Measurements from ENCODE around the gene ATP6V1B1.

ATP6V1B1 gene

GRCh38 chr2:70902067-70902442 lies 33.6 kb upstream of the ATP6V1B1 start:
- no peak for DNase-seq

DNA sequence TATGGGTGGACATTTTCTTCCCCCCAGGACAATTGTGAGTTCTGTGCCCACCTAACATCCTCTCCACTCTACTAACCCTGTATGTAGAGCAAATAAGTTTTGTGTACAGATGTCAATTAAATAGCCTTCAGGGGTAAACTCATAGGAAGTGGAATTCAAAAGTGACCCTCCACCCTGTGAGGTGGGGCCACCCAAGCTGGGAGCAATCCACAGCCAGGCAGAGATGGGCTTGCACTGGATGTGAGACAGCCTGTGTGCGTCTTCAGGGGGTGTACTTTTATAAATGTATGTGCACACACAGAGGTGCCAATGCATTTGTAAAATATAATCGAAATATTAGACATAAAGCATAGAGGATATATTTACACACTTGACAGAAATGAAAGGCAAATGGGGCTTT lies 33.1 kb upstream of the ATP6V1B1 start:
- no peak for DNase-seq

DNA sequence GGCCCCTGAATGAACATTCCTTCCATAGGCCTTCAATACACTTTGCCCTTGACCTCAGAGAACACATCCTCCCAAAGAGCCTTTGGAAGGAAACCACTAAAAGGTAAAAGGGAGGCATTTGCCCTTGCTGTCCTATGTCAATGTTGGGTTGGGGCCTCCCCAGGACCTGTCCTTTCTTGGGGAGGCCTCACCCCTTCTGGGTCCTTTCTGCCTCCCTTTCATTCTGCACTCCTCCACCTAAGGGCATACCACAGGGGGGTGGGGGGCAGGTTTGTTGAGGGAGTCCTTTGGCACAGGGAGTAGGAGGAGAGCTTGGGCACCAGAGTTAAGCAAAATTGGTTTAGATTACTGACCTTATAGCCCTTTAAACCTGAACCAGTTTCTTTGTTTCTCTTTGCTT lies 32.5 kb upstream of the ATP6V1B1 start:
- DNase-seq, result no peak

DNA sequence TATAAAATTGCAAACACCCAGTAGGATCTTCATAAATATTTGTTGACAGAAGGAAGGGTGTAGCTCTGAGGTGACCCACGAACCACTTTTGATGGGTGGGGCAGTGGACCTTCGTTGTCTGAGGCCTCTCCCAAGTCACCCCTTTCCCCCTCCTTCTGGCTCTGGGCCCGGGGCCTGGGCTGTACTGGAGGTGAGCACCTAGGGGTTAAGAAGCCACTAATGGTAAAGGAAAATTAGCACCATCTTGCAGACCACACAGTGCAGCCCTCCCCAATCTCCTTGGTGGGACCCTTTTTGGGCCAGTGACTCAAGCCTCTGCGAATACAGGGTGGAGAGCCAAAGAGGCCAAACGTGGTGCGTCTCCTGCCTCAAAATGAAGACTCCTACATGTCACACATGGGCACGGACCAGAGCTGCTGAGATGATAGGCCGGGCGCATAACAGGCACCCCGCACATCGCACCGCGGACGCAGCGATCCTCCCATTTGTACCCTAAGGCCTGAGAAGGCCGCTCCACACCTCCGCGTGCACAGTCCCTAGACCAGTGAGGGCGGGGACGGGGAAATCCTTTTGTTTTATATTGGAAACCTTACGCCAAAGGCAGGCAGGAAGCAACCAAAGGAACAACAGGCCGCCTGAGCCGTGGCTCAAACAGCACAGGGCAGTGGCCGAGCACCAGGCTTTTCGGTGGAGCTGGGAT lies 31.9 kb upstream of the ATP6V1B1 start:
- DNase-seq, result no peak

GRCh38 chr2:70904371-70905216 lies 31.1 kb upstream of the ATP6V1B1 start:
- no peak for DNase-seq

DNA sequence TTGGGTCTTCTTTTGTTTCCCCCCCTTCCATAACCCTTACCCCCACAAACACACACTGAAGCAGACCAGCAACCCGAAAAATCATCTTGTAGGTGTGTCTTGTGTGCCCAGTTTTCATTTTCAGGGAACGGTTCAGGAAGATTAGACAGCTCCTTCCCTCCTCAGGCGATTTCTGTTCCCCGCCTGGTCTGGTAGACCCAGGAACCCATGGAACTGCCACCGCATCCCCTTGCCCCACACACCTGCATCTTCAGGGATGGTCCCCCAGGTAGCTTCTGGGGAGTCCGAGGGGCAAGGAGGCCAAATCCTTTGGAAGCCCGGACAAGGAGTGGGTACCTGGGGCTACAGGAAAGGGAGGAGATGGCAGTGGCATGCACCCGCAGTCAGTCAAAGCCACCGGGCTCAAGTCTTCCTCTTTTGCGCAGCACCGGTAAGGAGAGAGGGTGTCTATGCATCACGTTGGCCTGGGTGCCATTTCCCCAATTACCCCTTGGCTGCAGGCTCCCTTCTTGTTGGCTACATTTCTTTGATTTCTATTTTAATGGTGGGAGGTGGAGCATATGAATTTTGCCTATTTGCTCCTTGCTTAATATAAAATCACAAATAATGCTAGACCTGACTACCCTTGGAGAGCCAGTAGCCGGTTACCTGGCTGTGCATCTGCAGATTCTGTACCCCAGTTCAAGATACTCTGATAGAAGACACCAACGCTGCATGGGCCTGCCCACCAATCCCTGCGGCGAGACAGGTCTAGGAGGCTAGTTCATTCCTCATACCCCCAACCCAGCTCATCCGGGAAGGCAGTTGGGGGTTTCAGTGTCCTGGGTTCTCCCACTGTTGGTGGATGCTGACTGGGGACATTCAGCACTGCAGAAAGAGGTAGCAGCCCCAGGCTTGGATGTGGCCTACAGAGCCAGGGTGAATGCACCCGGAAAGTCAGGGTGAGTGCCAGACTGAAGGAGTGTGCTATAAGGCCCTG lies 30.0 kb upstream of the ATP6V1B1 start:
- no peak for DNase-seq

DNA sequence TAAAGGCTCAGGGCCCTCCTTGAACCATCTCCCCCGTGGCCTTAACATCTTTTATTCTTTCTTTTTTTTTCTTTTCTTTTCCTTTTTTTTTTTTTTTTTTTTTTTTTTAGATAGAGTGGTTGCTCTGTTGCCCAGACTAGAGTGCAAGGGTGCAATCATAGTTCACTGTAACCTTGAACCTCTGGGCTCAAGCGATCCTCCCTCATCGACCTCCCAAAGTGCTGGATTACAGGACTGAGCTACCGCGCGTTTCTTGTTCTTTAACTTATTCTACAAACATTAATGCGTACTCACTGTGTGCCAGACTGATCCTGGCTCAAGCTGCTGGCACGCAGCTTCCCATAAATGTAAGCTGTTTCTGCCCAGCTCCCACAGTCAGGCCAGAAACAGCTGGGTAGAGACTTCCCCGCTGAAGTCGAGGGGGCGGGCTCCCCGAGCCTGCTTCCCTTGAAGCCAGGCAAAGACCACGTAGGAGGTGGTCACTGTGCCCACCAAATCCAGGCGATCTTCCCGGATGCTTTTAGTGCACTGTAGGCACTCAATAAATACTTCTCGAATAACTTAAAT lies 29.2 kb upstream of the ATP6V1B1 start:
- no peak for DNase-seq

DNA sequence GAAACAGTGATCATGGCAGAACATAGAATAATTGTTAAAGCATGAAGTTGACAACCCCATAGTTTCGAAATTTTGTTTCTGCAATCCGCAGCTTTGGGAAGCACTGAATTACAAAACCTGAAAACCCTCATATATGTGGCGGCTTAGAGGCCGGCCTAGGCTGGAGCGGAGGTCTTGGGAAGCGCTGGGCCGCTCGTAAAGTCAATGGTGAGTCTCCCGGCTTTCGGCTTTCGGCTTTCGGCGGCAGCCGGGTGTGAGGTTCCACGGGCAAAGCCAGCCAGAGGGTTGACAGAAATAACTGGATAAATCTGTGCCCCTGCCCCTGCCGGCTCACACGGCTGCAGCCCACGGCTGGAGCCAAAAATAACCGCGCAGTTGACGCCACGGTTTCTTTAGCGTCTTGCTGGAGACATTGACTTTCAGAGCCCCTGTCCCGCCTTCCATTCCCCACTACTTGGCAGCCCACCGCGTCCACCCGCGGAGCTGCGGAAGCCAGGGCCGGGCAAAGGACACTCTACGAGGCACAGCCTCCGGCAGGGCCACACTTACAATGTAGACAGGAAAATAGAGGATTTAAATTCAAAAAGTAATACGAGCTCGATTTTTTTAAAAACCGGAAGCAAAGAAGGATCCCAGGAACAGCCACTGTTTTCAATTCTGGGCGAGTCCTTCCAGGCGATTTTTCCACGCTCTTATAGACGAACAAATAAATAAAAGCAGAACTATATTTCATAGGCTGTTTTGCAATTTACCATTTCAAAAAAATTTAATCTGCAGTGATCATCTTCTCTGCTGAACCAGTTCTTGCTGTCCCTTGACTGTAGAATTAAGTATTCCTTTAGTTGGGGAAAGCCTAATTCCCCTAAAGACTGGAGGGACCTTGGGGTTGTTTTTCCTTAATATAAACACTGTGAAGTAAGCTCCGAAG lies 28.3 kb upstream of the ATP6V1B1 start:
- DNase-seq, result peak; percentile 54

DNA sequence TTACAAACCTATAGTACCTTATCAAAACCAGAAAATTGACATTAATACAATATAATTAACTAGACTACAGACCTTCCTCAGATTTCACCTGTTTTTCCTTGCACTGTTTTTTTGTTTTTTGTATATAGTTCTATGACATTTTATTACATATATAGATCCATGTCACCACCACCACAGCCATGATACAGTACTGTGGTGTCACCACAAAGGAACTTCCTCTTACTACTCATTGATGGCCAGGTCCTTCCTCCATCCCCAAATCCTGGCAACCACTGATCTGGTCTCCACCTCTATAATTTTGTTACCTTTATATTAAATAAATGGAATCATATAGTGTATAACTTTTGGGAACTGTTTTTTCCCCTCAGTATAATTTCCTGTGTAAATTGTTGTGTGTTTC lies 19.4 kb upstream of the ATP6V1B1 start:
- DNase-seq, result no peak

- DNase-seq, result no peak
These were observed 17.7 kb upstream of the ATP6V1B1 start for GRCh38 chr2:70918016-70918415.

- peak; percentile 80 for DNase-seq
These were observed 15.9 kb upstream of the ATP6V1B1 start for GRCh38 chr2:70919672-70920366.

- DNase-seq, result no peak
These were observed 15.4 kb upstream of the ATP6V1B1 start for GRCh38 chr2:70920367-70920715.

DNA sequence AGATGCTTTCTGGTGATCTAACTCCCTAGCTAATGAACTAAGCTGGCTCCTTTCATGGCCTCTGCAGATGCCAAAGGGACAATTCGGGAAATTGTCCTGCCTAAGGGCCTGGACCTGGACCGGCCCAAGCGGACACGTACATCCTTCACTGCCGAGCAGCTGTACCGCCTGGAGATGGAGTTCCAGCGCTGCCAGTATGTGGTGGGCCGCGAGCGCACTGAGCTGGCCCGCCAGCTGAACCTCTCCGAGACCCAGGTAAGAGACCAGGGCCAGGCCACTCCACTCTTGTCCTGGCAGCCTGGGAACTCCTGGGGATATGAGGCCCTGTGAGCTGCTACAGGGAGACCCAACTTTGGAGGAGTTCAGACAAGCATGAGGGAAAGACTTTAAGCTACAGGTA lies 14.7 kb upstream of the ATP6V1B1 start:
- DNase-seq, result no peak

GRCh38 chr2:70921839-70922234 lies 13.9 kb upstream of the ATP6V1B1 start:
- no peak for DNase-seq

DNA sequence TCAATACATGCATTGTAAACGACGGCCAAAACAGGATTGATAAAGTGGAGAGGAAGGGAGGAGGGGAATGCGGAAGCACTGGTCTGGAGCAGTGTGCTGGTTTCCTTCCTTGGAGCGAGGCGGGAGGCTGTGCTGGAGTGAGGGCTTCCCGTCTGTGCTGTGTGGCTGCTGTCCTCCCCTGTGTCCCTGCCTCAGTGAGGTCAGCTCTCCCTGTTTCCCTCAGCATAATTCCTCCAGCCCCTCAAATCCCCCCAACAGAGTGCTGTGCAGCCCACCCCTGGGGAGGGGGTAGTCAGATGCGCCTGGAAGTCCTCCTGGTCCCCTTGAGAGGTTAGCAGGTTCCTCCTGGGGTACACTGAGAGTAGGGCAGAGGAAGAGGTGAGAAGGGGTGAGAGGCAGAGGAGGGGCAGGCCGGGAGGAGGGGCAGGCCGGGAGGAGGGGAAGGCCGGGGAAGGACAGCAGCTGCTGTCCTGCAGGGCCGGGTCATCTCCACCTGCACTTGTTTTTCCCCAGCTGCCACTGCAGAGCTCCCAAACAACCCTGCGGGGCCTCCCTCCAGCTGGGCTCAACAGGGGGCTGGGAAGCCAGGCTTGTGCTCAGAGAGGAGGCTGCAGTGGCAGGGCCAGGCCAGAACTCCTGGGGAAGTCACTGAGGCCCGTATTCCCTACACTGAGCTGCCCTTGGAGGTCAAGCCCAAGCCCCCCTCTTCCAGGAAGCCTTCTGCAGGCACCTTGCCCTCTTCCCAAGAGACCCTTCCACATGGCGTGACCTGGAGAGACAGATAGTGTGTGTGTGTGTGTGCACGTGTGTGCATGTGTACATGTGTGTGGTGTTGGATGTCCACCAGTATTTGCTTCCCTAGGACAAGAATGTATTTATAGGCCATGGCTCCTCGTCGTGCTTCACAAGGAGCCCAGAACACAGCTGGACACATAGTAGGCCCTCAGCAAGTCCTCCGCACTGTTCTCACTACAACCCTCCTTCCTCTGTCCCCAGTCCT lies 13.2 kb upstream of the ATP6V1B1 start:
- DNase-seq, result peak; percentile 70

GRCh38 chr2:70923378-70924015 lies 12.2 kb upstream of the ATP6V1B1 start:
- no peak for DNase-seq

DNA sequence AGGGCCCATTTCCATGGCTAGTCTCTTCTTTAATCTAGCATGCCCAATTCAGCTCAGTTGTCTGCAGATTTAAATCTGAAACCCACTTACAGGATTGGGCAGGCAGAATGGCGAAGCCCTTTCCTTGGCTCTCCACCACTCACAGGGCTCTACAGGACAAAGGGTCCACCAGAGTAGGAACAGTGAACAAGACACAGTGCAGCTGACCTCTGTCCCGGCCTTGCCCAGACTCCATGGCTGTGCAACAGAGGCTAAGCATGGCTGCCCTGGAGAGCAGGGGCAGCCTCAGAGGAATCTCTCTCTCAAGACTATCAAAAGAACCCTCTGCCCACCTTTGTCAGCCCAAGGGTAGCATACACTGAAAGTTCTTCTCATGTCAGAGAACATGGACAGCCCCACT lies 9.7 kb upstream of the ATP6V1B1 start:
- DNase-seq, result no peak

DNA sequence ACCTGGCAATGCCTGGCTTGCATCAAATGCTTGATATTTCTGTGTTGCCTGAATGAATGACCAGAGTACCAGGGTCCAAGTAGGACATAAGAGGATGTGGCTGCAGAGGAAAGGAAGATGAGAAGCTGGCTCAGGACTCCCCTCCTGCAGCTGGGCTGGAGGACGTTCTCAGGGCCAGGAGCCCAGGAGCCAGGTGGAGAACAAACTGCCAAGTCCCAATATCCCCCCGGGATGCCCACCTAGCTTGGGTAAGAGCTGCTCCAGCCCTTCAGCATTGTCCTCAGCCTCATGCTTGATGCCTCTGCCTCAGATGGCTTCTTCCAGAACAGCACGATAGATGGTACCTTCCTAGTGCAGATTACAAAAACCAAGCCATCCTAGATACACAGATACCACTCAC lies 8.6 kb upstream of the ATP6V1B1 start:
- no peak for DNase-seq

- DNase-seq, result no peak
These were observed 8.1 kb upstream of the ATP6V1B1 start for GRCh38 chr2:70927641-70928040.

Data from right hindlimb (tissue), 1 donor.